Ovary (tissue), 3 donors: Measurements from ENCODE around the gene ARHGAP10.

ENCODE experiments used
- EP300 ChIP-seq: sonication (generic); formaldehyde crosslinking; IDR thresholded peaks from one replicate; pipeline ENCODE4 v1.6.1; 2017; ENCODE audit warnings: antibody characterized with exemption
- POLR2A ChIP-seq: fragments of 450-650 bp; IDR thresholded peaks from one replicate; pipeline ENCODE4 v1.6.1; 2017; ENCODE audit warnings: antibody characterized with exemption, mild to moderate bottlenecking, moderate library complexity
- TF ChIP-seq, protein P1 (sequence below), 3 donors: fragments of 450-650 bp in 2 of 3; fragments of 200-600 bp in 1 of 3; IDR thresholded peaks; one replicate each; pipeline versions ENCODE4 v1.5.1 to v1.8.0; 2016 to 2022; ENCODE audit warnings: antibody characterized with exemption in 3 of 3, mild to moderate bottlenecking in 1 of 3
- donor health status: DM: no; HTN: no; CAD: no.

DNA sequence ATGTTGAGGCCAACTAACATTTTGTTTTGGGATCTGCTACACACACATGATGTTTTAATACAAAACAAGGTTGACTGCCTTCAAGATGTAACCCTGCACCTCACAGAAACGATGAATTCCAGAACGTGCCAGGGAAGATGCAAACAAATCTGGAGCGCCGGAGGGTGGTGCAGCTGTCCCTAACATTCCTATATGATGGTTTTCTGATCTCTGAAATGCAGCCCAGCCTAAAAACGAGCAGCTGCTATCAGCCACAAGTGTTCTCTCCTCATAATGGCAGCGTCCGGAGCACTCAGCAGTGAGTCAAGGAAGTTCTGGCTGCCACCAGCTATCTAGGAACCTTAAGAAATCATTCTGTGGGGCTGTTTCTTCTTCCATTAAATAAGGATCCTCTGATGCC is 376.9 kb downstream of the ARHGAP10 start:
- TF ChIP-seq, protein P1, sequence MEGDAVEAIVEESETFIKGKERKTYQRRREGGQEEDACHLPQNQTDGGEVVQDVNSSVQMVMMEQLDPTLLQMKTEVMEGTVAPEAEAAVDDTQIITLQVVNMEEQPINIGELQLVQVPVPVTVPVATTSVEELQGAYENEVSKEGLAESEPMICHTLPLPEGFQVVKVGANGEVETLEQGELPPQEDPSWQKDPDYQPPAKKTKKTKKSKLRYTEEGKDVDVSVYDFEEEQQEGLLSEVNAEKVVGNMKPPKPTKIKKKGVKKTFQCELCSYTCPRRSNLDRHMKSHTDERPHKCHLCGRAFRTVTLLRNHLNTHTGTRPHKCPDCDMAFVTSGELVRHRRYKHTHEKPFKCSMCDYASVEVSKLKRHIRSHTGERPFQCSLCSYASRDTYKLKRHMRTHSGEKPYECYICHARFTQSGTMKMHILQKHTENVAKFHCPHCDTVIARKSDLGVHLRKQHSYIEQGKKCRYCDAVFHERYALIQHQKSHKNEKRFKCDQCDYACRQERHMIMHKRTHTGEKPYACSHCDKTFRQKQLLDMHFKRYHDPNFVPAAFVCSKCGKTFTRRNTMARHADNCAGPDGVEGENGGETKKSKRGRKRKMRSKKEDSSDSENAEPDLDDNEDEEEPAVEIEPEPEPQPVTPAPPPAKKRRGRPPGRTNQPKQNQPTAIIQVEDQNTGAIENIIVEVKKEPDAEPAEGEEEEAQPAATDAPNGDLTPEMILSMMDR (IDR thresholded peaks at IDR 0.05) = no peak
- TF ChIP-seq EP300 (no peak), POLR2A (no peak)
